H1 (cell line): ENCODE measurements around the gene CDH12. TPM values are rescaled to one million over a fixed set of nuclear protein-coding genes. Genes with fewer than 3 reads are reported as not detected.

Experiments
- CHD7 ChIP-seq: fragments of 300-600 bp; sonication (generic); IDR thresholded peaks from 2 replicates; pipeline ENCODE4 v1.7.1; 2012; ENCODE audit warnings: low read length, moderate library complexity, mild to moderate bottlenecking, inconsistent platforms; ENCODE audit not compliant: insufficient replicate concordance
- POLR2AphosphoS5 ChIP-seq: IDR thresholded peaks from 2 replicates; pipeline ENCODE4 v1.6.1; 2011; ENCODE audit warnings: low read depth, low read length
- YY1 ChIP-seq: IDR thresholded peaks from 2 replicates; pipeline ENCODE4 v1.6.1; 2011; ENCODE audit warnings: low read depth, mild to moderate bottlenecking, low read length
- polyA plus RNA-seq, 7 experiments: library from polyadenylated mRNA; depleted of rRNA in 3 of 7; stranded (reverse) in 5 of 7; unstranded in 2 of 7; fragments of >200 nt in 5 of 7; fragments of 200-250 nt in 2 of 7; gene quantifications; 1 replicate in 5 of 7; 2 replicates in 1 of 7; 4 replicates in 1 of 7; pipeline versions ENCODE4 v1.2.1 to v1.2.3, GENCODE V29; 2011 to 2013; ENCODE audit warnings: missing spikeins in 2 of 7, mixed read lengths in 2 of 7
- total RNA-seq: library from RNA; stranded (reverse); fragmentation: NEBNext Ultra II Directional; extraction: Animal tissue kit (Norgen Biotek cat#: 25700); gene quantifications from 2 replicates; pipeline ENCODE4 v1.2.1, GENCODE V29; 2021

Gene CDH12
- total and polyA plus RNA-seq, 2 of the 8 experiments (the other 6 are each of a cell fraction or from before 2014, with no cell fraction given), result 0.03 TPM; not detected in 1

GRCh38 chr5:22058620-22059019, 794.5 kb downstream of the CDH12 start (continued):
- TF ChIP-seq POLR2AphosphoS5 (no peak), YY1 (no peak), CHD7 (no peak)
